ENCODE results near the gene MSRB3.
A peak's percentile ranks its signal among the peaks of the same experiment; 100 is the strongest.

- TF ChIP-seq JUND (IDR thresholded peaks at IDR 0.05) (no peak), FOXJ3 (CRISPR knock-in tag; IDR thresholded peaks at IDR 0.05) (no peak), YY1 (IDR thresholded peaks at IDR 0.05; ENCODE audit: low read depth) (no peak), NRF1 (IDR thresholded peaks at IDR 0.05; ENCODE audit: low read depth, low read length) (no peak), EZH2phosphoT487 (IDR thresholded peaks at IDR 0.05; ENCODE audit: borderline replicate concordance, low read depth) (no peak), MXI1 (IDR thresholded peaks at IDR 0.05; ENCODE audit: low read depth, low read length) (no peak), TCF12 (IDR thresholded peaks at IDR 0.05) (peak; percentile 52; the same call in 1 of the 2 replicates), TEAD4 (IDR thresholded peaks at IDR 0.05; ENCODE audit: borderline replicate concordance, insufficient read depth) (no peak), RFX5 (IDR thresholded peaks at IDR 0.05; ENCODE audit: low read length) (no peak), TAF1 (IDR thresholded peaks at IDR 0.05; ENCODE audit: borderline replicate concordance, low read depth, low read length) (no peak), CHD2 (IDR thresholded peaks at IDR 0.05; ENCODE audit: low read length, partially characterized antibody) (no peak)
- TF ChIP-seq, protein P1, sequence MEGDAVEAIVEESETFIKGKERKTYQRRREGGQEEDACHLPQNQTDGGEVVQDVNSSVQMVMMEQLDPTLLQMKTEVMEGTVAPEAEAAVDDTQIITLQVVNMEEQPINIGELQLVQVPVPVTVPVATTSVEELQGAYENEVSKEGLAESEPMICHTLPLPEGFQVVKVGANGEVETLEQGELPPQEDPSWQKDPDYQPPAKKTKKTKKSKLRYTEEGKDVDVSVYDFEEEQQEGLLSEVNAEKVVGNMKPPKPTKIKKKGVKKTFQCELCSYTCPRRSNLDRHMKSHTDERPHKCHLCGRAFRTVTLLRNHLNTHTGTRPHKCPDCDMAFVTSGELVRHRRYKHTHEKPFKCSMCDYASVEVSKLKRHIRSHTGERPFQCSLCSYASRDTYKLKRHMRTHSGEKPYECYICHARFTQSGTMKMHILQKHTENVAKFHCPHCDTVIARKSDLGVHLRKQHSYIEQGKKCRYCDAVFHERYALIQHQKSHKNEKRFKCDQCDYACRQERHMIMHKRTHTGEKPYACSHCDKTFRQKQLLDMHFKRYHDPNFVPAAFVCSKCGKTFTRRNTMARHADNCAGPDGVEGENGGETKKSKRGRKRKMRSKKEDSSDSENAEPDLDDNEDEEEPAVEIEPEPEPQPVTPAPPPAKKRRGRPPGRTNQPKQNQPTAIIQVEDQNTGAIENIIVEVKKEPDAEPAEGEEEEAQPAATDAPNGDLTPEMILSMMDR (IDR thresholded peaks at IDR 0.05), result no peak
- TF ChIP-seq, protein P2, sequence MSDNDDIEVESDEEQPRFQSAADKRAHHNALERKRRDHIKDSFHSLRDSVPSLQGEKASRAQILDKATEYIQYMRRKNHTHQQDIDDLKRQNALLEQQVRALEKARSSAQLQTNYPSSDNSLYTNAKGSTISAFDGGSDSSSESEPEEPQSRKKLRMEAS (IDR thresholded peaks at IDR 0.05; ENCODE audit: low read depth), result no peak
- TF ChIP-seq, protein P3, sequence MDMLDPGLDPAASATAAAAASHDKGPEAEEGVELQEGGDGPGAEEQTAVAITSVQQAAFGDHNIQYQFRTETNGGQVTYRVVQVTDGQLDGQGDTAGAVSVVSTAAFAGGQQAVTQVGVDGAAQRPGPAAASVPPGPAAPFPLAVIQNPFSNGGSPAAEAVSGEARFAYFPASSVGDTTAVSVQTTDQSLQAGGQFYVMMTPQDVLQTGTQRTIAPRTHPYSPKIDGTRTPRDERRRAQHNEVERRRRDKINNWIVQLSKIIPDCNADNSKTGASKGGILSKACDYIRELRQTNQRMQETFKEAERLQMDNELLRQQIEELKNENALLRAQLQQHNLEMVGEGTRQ (IDR thresholded peaks at IDR 0.05; ENCODE audit: borderline replicate concordance, low read depth, low read length), result no peak
These were observed 232.8 kb downstream of the MSRB3 start for GRCh38 chr12:65511134-65511834.
